ENCODE data around the gene ZNF774.
"Not testable (repeated sequence)": the region's sequence is repeated elsewhere in the genome, so short reads cannot be mapped to it uniquely, and the experiment has no call there.

ZNF774 gene

DNA sequence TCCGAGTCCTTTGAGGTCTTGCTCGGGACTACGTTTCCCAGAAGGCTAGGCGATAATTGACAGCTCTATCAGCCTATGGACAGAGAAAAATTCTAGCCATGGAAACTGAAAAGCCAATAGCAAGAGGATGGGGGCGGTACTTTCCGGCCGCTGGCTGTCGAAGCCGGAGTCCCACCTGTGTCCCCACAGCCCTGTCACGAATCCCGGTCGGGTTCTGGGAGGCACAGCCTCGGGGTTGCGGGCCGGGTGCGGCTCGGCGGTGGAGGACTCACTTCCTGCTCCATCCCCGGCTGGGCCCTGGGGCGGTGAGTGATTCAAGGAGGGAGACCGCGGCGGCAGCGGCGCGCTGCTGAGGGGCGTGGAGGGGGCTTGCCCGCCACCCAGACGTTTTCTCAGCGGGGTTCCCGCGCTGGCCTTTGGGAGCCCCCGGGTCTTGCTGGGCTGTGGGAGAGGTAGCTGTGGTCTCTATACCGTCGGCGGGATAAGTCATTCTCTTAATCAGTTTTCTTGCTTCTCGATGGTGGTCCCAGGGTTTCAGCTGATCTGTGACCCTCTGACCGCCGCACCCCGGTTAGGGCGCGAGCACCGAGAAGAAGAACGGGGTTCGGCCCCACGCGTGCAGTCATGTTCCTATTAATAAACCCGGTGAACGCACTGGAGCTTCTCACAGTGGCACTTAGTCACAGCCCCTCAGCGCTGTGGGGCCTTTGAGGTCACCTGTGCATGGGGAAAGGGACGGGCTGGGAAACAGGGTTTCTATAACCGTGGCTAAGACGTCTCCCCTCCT is at the start of gene ZNF774:
Gene ZNF774, plus strand, starts transcription at position 178 of the 787 bp plus-strand sequence. CDS start 2,377 bp downstream, outside the sequence.
- DNase-seq = peak; percentile 97

DNA sequence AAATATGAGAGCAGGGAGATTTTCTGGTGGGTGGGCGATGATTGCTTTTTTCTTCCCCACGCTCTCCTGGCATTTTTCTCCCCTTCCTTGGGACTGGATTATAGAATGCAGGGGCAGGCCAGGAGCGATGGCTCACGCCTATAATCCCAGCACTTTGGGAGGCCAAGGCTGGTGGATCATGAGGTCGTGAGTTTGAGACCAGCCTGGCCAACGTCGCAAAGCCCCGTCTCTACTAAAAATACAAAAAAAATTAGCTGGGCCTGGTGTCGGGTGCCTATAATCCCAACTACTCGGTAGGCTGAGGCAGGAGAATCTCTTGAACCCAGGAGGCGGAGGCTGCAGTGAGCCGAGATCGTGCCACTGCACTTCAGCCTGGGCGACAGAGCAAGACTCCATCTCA is 46.7 kb upstream of the ZNF774 start:
- DNase-seq = not testable (repeated sequence)

DNA sequence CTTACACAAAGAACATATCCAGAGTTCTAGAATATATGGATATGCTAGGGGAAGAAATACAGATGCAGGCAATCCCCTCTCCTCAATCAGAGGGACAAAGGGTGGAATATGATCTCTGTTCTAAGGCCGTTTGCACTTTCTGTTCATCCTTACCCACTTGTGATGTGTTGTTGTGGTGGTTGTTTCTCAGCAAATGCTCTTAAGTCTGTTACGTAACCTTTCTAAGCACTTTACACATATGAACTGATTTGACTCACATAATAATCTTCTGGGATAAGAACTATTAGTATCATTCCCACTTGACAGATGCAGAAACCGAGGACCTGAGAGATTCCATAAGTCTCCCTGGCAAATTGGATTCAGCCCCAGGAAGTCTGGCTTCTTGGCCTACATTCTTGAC is 46.2 kb upstream of the ZNF774 start:
- DNase-seq = no peak

DNA sequence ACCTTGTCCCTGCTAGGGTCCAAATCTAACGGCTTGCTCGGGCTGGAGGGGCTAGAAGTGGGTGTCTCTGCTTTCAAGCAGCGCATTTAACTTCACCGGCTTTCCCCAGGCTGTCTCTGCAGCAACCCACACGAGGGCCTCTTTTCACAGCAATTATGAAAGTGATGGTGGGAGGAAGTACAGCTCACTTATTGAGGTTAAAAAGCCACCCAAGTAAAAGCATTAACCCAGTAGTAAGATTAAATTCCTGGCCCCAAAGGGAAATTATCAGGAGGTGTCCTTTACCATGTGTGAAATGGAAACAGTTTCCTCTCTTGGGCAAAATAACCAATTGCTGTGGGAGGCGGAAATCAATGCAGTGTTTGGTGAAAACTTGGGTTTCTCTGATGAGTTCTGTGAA is 45.5 kb upstream of the ZNF774 start:
- peak; percentile 80 for DNase-seq

DNA sequence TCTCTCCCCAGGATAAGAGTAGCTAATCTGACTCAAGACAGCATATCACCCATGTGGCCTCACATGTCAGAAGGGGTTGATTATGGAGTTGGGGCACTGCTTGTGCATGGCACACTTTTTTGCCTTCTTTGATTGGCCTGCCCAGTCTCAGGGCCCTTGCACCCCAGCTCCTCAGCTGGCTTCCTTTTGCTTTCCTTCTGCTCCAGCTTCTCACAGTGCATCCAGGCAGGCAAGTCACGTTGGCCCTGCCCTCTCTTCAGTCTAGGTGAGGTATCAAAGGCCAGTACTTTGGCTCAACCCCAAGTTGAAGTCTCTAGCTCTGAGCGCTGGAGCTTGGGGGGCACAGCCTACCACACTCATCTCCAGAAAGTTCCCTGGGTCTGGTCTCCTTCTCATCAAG is 44.4 kb upstream of the ZNF774 start:
- DNase-seq = no peak

DNA sequence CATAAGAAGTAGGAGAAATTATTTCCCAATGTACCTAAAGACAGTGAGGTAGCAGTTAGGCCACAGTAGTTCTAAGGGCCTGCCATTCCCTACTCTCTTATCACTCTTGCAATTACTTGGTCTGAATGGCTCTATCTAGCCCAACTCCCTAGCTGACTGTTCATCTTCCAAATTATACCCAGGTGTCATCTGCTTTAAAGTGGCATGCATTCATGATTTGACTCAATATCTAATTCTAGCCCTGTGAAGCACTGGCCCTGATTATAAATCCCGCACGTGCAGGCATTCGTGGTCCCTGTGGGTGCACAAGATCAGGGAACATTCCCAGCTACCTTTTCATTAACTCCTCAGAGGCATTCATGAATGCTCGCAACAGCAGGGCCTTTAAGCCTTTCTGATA is 43.1 kb upstream of the ZNF774 start:
- no peak for DNase-seq

DNA sequence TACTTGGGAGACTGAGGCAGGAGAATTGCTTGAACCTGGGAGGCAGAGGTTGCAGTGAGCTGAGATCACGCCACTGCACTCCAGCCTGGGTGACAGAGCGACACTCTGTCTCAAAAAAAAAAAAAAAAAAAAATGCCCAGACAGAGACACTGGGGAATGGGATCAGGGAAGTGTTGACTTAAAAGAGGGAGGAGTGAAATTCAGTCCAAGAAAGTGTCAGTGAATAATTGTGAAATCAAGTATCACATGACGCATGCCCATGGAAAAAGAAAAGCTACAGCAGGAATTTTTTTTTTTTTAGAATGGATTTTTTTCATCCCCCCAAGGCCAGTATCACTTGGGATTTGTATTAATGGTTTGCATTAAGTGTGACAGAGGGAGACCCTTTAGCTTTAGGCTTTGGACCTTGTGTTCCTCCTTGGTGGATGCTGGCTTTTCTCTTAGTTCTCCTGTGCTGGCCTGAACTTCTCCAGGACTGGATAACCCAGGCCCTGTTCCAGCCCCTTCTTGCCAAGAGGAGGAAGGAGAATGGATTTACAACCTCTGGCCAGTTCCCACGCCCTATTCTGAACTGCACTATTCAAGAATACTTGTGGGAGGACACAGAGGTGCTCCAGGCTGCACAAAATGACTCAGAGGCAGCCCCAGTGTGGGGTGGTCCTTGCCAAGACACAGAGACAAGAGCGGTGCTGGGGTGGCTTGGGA is 36.7 kb upstream of the ZNF774 start:
- DNase-seq = no peak

DNA sequence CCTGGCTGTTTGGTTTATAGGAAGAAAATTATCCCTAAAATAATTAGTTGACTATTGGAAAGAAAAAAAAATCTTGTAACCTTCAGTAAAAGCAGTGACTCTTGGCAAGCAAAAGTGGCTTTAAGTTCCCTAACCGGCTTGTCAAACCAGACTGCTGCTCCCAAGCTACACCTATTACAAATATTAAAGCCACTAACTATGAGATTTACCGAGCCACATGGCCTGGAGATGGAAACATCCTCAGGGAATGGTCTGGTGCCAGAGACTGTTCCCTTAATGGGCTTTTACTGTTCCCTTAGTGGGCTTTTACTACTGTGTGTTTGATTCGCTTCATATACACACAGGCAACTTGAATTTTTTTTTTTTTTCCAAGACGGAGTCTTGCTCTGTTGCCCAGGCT is 35.9 kb upstream of the ZNF774 start:
- DNase-seq = no peak

DNA sequence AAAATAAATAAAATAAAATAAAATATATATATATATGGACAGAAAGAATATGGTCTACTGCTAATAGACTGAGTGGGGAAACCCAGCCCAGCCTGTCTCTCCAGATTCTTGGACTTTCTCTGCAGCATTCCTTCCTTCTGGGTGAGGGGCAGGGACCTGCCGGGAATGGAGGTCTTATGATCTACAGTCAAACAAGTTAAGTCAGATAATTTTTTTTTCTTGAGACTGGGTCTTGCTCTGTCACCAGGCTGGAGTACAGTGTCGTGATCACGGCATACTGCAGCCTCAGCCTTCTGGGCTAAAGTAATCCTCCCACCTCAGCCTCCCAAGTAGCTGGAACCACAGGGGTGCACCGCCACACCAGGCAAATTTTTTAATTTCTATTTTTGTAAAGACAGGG is 33.5 kb upstream of the ZNF774 start:
- no peak for DNase-seq

DNA sequence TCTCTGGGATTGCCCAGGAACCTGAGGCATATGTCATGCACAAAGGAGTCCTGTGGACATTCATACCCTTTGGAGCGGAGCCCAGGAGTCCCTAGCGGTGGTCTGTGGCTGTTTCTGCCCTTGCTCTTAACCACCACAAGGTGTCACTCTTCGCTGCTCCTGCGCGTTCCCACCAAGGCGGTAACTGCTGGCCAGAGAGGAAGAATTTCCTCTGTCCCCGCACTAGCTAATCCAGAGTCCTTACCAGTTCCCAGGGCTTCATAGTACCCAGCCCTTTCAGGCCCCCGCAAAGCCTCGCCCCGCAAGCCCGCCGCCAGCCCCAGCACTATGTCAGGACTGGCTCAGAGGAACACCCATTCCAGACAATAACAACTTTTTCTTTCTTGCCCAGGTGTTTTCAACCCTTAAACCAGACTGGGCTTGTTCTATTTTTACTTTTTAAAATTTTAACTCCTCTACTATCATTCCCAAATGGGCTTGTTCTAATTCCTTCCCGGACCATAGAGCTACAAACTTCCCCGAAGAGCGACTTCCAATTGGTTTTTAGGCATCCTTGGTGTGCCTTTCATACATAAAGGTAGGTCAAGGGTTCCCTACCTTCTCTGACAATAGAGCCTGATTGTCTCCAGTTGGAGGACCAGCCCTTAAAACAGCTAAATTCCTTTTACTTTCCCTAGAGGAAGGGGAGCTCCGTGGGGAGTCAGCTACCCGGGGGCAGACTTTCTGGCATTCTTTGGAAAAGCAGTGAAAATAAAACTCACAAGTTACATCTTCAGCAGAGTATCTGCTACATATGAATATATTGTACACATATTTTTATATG is 31.8 kb upstream of the ZNF774 start:
- DNase-seq = peak; percentile 83

DNA sequence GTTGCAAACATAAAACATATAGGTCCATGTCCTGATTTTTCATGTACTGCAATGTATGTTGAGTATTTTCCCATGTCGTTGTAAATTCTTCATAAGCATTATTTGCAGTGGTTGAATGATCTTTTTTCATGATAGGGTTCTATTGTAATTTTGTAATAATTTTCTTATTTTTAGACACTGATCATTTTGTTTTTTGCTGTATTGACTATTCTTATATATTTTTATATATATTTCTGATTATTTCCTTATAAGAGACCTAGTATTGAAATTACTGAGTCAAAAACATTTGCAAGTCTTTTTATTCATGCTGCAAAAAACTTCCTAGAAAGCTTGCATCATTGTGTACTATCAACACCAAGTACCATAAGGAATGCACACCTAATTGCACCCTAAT is 31.2 kb upstream of the ZNF774 start:
- no peak for DNase-seq

DNA sequence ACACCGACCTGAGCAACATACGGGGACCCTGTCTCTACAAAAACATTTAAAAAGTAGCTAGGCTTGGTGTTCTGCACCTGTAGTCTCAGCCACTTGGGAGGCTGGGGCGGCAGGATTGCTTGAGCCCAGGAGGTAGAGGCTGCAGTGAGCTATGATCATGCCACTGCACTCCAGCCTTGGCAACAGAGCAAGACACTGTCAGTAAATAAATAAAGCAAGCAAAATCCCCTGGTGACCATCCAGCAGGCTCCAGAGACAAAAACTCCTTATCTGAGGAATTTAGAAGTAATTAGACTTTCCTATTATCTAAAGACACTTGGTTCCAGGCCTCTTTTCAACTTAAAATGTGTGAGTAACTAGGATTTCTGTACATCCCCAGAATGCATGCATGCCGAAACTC is 29.5 kb upstream of the ZNF774 start:
- DNase-seq = no peak

DNA sequence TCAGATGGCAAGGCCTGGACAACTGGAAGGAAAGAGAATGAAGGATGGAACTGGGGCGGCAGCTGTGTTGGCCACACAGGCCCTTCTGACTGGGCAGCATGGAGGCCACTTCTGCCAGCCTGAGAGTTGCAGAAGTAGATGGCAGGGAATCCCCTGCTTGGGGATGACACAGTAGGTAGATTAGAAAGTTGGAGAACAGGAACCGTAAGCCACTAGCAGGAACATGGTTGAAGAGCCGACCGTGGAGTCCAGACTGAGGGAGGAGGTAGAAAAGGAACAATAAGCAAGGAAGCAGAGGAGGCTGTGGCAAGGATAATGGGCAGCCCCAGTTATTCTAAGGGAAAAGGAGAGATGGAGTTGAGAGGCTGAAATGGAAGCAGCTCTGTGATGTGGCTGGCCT is 26.4 kb upstream of the ZNF774 start:
- no peak for DNase-seq

DNA sequence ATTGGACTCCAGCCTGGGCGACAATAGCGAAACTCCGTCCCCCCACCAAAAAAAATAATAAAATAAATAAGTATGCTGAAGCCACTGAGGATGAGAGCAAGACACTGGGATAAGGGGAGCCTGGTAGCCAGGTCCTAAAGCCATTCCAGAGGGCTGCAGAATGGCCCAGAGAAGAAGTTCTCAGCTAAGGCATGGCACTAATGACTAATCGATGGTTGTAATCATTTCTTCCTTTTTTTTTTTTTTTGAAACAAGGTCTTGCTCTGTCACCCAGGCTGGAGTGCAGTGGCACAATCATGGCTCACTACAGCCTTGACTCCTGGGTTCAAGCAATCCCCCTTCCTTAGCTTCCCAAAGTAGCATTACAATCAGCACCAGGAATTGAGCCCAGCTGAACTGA is 25.6 kb upstream of the ZNF774 start:
- no peak for DNase-seq

DNA sequence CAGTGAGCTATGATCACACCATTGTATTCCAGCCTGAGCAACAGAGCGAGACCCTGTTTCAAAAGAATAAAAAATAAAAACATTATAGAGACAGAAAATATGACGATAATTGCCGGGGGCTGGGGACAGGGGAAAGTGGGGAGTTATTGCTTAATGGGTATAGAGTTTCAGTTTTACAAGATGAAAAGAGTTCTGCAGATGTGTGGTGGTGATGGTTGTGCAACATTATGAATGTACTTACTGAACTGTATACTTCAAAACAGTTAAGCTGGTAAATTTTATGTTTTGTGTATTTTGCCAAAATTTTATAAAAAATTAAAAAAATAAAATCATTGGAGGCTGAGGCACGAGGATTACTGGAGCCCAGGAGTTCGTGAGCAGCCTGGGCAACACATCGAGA is 24.8 kb upstream of the ZNF774 start:
- DNase-seq = peak; percentile 28

DNA sequence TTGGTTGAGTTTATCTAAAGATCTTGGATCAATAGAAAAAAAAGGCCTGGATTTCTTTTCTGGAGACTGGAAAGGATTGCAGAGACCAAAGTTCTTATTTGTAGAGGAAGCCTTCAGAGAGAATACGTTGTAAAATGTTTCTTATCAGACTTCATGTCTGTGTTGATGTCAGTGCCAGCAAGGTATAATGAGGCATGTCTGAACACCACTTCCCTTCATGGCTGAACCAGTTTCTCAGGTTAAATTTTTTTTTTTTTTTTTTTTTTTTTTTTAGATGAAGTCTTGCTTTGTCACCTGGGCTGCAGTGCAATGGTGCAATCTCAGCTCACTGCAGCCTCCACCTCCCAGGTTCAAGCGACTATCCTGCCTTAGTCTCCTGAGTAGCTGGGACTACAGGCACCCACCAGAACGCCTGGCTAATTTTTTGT is 17.8 kb upstream of the ZNF774 start:
- DNase-seq = no peak

DNA sequence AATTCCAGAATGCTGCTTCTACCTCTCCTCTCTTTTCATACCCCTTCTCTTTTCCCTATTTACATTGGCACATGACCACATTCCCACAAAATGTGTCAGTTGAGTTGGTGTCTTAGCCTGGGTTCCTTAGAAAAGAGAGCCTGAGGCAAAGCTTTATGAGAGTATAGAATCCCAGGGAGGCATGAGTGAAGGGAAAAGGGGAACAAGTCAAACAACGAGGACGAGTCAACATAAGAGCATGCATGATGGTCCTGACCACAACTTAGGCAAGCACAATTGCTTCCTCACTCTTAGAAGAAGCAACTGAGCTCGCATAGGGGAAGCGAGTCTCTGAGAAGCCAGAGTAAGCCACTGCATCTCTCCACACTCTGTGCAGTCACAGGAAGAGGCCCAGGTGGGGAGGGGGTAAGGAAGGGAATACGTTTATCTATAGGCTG is 15.4 kb upstream of the ZNF774 start:
- no peak for DNase-seq

DNA sequence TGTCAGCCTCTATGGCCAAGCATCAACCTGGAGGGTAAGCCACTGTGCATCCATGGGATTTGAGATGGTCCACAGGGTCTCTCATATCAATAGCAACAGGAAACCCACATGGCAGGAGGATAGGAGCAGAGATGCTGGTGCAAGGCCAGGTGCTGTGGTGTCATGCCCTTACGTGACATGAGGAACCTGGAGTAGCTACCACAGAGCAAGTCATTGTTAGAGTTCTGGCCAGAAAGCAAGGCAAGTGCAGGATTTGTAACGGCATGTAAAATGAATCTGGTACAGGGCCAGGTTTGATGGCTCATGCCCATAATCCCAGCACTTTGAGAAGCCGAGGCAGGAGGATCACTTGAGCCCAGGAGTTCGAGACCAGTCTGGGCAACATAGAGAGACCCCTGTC is 14.8 kb upstream of the ZNF774 start:
- DNase-seq = no peak

DNA sequence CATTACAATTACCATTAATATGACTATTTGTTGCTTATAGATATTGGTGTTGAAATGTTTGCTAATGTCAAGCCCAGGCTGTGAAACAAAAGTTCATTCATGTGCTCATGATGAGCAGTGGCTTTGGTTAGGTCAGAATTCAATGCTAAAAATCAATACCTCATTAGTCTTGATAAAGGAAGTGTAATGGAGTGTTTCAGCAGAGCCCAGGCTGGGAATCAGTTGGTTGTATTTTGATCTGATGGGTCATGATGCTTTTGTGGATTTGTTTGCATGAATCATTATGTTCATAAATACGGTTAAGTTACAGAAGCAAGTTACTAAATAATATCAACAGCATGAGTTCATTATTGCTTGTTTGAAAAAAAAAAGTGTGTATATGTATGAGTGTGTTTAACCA is 13.6 kb upstream of the ZNF774 start:
- no peak for DNase-seq

DNA sequence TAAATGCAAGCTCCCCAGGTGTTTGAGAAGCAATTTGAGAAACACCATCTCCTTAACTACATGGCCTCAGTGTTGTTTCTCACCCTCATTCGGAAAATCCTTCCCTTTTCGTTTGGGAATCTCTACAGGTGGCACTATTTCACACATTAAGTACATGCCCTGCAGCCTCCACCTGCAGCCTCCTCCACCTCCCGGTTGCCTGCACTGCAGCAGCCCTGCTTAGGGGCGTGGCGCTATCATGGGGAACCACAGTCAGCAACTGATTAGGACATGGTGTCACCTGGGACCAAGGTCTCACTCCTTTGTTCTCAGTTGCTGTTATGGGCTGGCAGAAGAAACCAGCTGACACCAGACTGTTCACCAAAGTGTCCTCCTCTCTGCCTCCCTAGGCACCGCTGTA is 11.7 kb upstream of the ZNF774 start:
- DNase-seq = no peak

DNA sequence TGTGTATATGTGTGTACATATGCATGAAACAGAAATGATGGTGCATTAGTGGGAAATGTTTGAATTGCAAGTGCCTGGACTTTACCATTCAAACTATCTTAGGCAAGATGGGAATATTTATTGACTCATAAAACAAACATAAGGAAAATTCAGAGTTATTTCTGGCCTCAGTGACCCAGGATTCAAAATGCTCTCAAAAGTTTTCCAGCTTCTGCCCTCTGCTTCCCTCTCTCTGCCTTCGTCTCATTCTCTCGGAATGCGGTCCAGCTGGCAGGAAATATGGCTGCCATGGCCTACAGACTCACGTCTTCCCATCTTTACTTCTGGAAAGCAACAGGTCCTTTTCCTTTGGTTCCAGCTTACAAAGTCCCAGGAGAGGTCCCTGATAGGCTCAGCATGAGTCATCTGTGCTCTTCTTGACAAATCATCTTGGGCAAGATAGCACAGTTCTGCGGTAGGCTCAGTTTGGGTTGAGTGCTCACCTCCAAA is 8.7 kb upstream of the ZNF774 start:
- no peak for DNase-seq

DNA sequence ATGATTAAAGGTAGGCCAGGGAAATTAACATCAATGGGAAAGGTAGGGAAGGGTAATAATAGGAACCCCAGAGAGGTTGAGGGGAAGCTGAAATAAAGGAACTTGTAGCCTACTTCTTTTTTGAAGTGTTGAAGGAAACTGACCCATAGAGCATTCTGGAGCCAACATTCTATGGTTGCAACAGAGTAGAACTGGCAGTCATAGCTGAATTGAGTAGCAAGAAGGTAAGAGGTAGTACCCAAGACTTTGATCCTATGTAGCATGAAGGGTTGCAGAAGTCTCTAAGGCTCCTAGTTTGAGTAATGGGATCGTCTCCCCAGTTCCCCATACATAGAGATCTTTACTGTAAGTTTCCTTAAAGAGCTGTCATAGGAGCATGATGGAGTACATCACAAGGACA is 7.4 kb upstream of the ZNF774 start:
- no peak for DNase-seq

DNA sequence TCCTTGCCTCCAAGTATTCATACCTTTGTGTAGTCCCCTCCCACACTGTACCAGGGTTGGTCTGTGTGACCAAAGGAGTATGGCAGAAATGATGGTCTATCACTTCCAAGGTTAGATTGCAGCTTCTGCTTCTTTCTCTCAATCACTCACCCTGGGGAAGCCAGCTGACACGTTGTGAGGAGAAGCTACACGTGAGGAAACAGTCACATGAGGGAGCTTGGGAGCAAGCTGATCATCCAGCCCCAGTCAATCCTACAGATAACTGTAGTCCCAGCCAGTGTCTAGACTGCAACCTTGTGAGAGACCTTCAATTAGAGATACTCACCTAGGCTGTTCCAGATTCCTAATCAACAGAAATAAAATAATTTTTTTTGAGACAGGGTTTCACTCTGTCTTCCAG is 6.2 kb upstream of the ZNF774 start:
- DNase-seq = no peak
